GM18508 (cell line): ENCODE data around the gene TANC2.

Experiments used
- ATAC-seq: cut with Tn5 transposase; IDR thresholded peaks from one replicate; pipeline ENCODE4 v1.9.1; 2021; ENCODE audit warnings: moderate number of reproducible peaks; ENCODE audit not compliant: insufficient read depth, unreplicated experiment

TANC2 gene

DNA sequence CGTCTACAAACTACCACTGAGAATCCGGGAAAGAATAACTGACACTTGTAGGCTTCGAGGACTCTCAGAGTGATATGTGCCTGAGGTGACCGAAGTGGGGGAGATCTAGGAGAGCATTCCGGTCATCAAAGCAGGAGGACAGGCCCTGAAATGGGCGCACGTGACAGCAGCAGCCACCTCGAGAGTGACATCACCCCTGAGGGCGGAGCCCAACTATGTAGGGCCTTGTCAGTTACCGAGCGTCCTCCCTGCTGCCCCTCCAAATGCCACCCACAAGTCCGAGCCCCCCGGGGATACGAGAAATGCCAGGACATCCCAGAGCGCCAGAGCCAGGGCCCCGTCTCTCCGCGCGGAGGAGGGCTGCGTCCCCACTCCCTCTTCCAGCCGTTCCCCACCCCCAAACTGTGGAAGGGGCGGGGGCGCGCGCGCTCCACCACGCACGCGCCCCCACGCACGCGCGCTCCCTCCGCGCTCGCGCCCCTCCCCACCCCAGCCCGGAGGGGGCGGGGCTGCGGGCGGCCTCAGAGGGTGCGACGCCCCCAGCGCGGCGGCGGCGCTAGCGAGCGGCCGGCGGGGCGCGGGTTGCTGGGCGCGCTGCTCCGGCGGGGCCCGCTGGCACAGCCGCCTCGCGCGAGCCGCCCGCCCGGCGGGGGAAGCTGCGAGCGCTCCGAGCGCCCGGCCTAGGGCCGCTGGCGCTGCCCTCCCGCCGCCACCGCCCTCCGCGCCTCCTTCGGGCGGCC, at the start of gene TANC2:
Gene TANC2, plus strand, starts transcription at position 550 of the 740 bp plus-strand sequence. CDS start 43,325 bp downstream, outside the sequence.
- no peak for ATAC-seq

DNA sequence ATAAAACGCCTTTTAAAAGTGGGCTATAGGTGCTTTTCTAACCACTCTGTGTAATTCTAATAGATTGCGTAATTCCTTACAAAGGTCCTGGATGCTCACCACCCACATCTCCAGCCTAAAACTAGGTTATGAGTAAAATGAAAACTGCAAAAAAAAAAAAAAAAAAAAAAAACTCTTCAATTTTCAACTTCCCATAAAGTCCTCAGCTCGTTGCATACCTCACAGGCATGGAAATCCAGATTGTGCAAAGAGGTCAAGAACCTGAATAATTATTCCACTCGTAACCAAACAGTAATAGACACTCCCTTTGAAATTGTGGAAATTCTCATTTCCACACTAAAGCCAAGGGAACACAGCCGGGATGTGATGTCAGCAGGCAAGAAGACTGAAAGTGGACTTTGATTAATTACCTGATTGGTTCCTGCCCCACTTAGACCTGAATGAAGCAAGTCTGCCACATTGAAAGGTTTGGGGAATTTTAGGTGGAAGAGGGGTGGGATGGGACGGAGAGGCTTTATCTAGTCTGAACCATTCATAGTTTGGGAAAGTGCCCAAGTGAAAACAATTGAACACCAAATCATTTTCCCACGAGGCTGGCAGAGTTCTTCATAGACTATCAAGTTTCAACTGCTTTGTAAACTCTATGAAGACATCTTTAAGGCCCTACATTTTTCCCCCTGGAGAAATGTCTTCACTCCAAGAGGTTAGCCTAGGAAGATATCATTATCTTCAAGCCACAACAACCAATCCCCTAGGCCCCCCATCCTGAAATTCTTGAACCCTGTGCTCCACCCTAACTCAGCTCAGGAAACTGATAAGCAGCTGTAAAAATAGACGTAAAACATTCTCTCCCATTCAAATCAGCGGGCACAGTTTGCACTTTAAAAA, 49.1 kb upstream of the TANC2 start:
- no peak for ATAC-seq

DNA sequence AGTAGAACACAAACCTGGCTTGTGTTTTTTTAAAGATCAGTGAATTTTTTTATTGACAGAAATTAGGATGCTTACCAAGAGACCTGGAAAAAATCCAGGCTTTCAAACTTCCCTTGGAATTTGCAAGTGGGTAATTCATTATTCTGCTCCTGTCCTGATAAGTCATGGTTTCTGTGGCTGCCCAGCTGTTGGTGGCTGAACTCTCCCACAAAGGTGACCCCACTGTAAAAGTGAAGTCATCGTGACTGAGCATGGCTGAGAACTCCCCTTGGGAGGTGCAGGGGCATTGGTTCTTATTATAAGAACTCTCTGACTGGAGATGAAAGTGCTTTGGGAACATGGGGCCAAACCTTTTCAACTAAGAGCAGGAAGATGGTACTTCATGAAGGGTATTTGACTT, 46.6 kb upstream of the TANC2 start:
- no peak for ATAC-seq

DNA sequence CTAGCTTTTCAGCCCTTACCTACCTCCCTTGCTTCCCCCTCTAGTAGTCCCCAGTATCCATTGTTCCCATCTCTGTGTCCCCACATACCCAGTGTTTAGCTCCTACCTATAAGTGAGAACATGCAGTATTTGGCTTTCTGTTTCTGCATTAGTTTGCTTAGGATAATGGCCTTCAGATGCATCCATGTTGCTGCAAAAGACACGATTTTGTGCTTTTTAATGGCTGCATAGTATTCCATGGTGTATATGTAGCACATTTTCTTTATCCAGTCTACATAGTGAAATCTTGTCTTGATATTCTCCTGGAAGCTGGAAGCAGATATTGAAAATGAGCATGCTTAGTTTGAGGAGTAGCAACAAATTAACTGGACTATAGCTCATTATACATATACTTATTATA, 45.7 kb upstream of the TANC2 start:
- ATAC-seq, result no peak

DNA sequence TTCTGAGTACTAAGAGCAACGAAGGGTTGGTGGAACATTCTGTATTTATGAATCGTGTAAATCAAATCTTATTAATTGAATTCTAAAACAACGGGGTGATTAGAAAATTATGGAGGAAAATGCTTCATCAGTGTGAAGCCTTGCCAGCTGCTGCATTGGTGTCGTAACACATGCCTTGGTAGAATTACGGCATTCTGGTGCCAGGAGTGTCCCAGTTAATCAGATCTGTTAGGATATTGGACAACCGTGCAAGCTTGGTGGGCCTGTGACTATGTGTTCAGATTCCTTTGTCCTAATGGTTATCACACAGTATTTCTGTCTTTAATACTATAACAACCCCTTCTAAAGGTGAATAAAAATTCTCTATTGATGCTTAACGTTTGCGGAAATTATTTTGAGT, 44.2 kb upstream of the TANC2 start:
- no peak for ATAC-seq

DNA sequence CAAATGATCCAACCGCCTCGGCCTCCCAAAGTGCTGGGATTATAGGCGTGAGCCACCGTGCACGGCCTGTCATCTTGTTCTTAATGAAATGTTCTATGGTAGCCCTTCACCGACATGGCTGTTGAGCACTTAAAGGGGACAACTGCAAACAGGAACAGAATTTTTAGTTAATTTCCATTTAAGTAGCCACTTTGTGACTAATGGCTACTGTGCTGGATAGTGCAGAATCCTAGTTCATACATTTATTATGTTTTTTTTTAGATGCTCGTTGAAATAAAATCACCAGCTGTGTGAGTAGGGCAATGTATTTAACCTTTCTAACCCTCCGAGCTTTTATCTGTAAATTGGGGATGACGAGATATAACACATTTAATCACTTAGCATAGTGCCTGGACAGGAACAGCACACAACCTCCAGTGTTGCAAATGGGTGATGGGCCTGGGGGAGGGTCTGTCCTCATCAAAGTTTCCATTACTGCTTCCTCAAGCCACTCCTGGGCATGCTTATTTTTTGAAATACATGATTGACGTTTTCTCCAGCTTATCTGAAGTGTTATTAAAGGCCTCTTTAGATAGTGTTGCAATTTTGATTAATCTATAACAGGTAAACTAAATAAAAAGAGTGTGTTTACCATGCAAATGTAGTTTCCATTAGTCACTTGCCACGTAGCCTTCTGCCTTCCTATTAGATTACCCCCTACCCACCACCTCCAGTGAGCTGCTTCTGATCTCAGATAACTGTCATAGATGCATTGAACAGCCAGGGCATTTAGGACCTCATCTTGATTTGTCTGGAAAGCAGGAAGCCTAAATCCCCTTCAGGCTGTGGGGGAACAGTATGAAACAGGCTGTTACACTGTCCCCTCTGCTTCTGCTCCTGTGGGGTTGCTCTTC, 42.5 kb upstream of the TANC2 start:
- no peak for ATAC-seq

DNA sequence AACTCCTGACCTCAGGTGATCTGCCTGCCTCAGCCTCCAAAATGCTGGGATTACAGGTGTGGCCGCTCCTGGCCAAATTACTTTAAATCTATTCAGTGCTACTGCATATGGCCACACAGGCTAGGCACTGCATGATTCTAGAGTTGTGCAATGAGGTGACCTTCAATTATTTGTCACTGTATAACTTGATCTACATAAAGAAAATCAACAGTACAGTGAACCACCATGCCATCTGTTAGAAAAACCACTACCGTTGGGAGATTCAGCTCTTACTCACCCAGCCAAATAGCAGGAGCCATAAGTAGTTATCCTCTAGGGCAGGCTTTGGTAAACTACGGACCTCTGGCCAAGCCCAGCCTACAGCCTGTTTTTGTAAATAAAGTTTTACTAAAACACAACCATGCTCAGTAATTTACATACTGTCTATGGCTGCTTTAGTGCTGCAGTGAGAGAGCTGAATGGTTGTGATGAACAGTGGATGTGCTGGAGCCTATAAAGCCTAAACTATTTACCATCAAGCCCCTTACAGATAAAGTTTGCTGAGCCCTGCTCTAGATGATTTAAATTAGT, 40.7 kb upstream of the TANC2 start:
- ATAC-seq, result no peak

DNA sequence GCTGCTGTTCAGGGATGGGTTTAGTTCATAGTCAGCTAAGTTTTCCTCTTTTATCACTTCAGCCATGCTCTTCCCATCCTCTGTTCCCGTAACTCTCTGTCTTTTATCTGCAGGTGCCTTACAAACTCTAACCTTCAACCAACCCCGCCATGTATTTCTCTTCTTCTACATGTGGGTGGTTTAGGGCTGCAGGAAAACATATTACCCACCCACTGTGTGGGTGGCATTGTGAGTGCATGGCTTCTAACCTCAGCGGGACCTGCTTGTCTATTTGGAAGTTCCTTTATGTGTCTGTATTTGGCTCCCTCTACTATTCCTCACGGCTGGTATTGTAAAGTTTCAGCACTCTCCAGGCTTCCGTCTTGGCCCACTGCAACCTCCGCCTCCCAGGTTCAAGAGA, 39.0 kb upstream of the TANC2 start:
- ATAC-seq, result no peak

DNA sequence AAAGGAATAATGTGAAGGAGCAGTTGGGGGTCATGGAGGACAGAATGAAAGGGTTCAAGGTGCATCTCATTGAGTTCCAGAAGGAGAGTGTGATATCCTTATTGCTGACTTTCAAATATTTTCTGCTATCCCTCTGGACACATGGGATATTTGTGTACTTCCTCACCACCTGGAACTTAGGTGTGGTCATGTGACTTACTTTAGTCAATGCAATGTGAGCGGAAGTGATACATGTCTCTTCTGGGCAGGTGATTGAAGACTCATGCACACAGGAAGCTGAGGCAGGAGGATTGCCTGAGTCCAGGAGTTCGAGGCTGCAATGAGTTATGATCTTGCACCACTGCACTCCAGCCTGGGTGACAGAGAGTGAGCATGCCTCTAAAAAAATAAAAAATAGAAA, 36.7 kb upstream of the TANC2 start:
- ATAC-seq, result no peak

DNA sequence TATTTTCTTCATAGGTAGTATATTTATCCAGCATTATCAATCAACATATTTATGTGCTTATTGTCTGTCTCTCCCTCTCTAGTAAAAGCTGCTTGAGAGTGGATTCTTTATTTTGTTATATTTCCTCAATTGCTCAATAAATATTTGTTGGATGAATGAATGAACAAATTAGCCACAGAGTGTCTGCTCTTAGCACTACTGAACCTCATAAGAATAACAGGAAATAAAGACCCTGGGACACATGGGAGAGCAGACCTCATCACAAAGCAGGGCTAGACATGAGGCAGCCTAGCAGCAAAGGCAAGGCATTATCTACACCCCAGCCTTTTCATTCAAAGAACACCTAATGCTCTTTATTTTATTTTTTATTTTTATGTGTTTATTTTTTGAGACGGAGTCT, 34.9 kb upstream of the TANC2 start:
- no peak for ATAC-seq

DNA sequence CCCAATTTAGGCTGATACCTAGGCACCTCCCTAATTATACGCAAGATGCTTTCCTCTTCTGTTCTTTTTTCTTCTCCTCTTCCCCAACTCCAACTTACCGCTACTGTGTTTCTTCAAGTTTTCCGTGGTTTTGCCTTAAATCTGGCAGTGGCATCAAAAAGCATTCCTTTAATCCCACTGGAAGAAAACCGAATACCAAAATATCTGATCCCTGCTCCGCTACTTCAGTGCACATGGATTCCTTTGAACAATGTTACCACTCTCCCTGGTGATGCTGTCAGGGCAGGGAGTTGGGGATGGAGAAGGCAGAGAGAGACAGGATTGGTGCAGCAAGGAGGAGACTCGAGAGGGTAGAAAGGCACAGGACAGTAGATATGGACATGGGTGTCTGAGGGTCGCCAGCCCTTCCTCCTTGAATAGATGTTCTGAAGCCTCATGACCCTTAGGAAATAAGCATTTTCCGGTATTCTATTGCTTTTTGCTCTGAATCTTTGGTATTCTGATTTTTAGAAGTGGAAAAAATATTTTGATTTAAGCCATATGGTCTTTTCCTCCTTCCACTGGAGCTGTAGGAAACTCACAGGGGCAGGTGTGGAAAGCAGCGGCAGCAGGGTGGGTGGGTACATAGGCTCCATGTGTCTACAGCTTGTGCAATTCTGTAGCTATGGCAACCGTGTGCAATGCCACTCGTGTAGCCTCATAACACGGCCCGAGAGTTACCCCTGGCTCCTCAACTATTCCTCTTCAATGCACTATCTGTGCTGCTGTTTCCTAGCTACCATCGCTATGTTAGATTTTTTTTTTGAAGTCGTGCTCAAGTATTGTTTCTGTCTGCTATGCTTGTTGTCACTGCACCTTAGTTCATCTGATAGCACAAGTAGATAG, 32.3 kb upstream of the TANC2 start:
- no peak for ATAC-seq

DNA sequence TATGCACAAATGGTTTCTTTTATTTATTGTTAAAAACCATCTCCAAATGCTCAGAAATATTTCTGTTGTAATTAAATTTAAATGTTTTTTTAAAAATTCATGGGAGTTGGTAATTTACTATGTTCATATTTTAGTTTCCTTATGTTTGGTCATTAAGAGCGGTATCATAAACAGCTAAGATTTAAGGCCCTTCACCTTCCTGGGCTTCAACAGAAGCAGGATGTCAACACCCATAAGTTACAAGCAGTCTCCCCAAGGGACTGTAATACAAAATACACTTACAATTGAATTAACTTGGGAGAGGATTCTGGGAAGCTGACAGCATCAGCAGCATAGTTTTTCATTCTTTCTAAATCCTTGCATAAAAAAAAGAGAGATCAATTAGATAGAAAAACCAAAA, 30.9 kb upstream of the TANC2 start:
- no peak for ATAC-seq

DNA sequence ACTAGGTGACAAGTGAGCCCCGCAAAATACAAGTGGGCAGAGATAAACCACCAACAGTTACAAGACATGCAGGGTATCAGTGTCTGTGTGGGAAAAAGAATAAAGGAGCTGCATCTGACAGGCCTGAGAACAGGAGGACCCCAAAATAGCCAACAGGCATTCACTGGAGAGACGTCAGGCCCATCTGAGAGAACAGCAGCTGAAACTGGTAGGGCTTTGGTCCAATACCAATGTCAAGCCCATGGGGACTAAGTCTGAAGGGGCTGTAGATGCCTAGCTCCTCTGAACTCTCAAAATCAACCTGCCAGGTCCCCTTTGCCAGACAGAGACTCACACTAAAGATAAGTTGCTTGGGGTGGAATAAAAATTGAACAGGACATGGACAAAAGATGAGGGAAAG, 30.5 kb upstream of the TANC2 start:
- ATAC-seq, result no peak

DNA sequence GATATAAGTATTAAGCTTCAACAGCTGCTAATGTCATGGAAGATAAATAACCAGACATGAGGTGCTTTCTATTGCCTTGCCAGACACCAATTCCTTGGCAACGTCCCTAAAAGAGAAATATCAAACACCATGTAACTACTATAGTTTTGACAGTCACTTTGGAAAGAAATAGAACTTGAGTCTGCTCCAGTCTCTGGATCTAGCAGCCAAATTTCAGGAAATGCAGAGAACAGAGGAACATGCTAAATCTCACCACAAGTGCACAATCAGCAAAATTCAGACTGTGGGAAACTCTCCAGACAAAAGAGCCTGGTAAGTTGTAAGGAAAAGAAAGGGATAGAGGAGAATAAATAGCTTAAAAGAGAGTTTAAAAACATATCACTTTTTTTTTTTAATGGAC, 28.4 kb upstream of the TANC2 start:
- no peak for ATAC-seq

DNA sequence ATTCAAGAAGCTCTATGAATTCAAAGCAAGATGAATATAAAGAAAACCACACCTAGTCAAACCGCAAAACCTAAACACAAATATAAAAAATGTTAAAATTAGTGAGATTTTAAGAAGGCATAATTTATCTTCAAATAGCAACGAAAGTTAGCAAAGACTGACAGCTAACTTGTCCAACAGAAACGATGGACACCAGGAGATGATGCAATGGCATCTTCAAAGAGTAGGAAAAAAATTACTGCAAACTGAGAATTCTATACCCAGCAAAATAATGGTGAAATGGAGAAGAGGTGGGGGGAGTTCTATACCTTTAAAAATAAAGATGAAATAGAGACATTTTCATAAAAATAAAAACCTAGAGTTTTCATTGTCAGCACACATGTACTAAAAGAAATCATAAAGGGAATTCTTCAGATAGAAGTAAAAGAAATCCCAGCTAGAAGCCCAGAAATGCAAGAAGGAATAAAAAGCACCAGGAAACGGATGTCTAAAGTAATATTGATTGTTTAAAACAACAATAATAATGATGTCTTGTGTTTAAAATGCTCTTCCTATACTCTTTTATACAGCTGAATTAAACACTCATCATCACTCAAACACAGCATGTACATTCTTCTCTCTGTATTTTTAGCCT, 24.6 kb upstream of the TANC2 start:
- ATAC-seq, result no peak

DNA sequence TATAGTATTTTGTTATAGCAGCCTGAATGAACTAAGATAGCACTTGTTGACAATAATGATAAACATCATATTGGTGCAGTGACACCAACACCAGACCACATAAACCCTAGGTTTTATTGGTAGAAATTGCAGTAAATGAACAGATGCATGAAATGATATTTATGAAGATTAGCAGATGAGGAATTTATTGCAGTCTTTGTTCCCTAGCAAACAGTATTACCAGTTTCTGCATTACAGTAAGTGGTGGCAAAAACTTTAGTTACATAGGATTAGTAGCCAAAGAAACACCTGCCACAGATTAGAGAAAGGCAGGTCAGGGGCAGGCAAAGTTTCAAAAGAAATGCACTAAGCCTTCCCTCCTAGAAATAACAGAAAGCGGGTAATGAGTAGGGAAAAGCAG, 17.7 kb upstream of the TANC2 start:
- ATAC-seq, result no peak

DNA sequence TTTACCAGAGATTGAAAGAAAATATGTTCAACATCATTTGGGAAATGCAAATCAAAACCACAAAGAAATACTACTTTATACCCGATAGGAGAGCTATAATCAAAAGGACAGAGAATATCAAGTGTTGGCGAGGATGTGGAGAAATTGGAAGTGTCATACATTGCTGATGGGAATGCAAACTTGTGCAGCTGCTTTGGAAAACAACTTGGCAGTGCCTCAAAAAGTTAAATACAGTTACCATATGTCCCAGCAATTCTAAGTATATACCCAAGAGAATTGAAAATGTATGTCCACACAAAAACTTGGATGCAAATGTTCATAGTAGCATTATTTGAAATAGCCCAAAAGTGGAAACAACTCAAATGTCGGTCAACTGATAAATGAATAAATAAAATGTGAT, 17.0 kb upstream of the TANC2 start:
- no peak for ATAC-seq

DNA sequence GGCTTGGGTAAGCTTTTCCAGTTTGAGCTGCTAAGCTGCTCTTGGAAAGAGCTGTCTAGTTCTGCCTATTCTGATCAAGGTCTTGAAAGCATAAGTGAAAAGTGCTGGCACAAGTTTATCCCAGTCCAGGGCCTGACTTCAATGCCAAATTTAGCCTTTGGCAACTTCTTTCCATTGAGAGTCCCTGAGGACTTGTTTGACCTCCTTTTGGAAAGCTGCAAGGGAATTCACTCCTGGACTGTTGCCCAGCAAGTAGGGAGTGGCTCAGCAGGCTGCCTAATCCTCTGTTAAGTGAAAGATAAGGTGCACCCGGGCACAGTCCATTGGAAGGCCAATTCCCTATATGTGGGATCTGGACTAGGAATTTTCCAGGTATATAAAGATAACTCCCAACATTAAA, 16.0 kb upstream of the TANC2 start:
- ATAC-seq, result no peak

DNA sequence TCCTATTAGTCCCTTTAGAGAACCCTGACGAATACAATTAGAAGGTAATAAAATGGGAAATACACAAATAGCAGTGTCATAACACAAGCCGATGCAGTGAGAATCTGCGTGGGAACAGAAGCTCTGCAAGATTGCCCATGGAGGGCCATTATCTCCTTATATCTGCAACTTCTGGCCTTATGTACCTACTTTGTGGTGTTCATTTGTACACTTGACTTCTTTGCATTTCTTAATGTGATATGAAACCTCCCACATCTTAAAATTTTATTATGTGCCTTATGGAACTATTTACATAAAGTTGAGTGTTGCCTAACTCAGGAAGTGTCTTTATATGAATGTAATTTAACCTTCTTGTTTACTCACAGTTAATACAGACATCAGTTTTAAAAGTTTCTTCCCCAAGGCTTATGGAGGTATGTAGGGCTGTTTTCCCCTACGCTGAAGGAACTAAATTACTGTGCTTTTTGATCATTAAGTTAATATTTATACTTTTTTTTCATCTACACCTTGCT, 10.1 kb upstream of the TANC2 start:
- no peak for ATAC-seq
